Measurements from ENCODE around the gene AFP. TPM values are rescaled to one million over a fixed set of nuclear protein-coding genes. Genes with fewer than 3 reads are reported as not detected.

AFP gene
- total and polyA plus RNA-seq, 11 donors, result not detected

GRCh38 chr4:73410916-73411730 lies 24.9 kb upstream of the AFP start:
- H3K27ac ChIP-seq, result no peak overlapping the region
- TF ChIP-seq, protein P1, sequence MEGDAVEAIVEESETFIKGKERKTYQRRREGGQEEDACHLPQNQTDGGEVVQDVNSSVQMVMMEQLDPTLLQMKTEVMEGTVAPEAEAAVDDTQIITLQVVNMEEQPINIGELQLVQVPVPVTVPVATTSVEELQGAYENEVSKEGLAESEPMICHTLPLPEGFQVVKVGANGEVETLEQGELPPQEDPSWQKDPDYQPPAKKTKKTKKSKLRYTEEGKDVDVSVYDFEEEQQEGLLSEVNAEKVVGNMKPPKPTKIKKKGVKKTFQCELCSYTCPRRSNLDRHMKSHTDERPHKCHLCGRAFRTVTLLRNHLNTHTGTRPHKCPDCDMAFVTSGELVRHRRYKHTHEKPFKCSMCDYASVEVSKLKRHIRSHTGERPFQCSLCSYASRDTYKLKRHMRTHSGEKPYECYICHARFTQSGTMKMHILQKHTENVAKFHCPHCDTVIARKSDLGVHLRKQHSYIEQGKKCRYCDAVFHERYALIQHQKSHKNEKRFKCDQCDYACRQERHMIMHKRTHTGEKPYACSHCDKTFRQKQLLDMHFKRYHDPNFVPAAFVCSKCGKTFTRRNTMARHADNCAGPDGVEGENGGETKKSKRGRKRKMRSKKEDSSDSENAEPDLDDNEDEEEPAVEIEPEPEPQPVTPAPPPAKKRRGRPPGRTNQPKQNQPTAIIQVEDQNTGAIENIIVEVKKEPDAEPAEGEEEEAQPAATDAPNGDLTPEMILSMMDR (IDR thresholded peaks at IDR 0.05), result no peak
- no peak for TF ChIP-seq POLR2A (IDR thresholded peaks at IDR 0.05)
- no peaks in the 10 kb centered on the region for H3K36me3 ChIP-seq
- no peaks in the 10 kb centered on the region for H3K4me1 ChIP-seq
- no peak for DNase-seq
- WGBS, 4 donors, result 70 to 76% (median 73%) methylated on average over 3 of the region's 3 CpGs
- intact Hi-C loops (cut with DNase I), result no loop called here
- no peak for ATAC-seq
- no peak overlapping the region for H3K4me3 ChIP-seq
- H3K27me3 ChIP-seq, result no peaks in the 10 kb centered on the region
- no peaks in the 10 kb centered on the region for H3K9me3 ChIP-seq

GRCh38 chr4:73411731-73412414 lies 24.1 kb upstream of the AFP start:
- intact Hi-C loops (cut with DNase I), result no loop called here

GRCh38 chr4:73413294-73413755 lies 22.7 kb upstream of the AFP start:
- 76 to 86% (median 84%) methylated on average over 4 of the region's 4 CpGs for WGBS, 4 donors
- TF ChIP-seq POLR2A (IDR thresholded peaks at IDR 0.05), result no peak
- TF ChIP-seq, protein P1 (IDR thresholded peaks at IDR 0.05), result no peak
- ATAC-seq (no peak), DNase-seq (no peak)
- Histone ChIP-seq H3K4me3 (no peak overlapping the region), H3K36me3 (no peaks in the 10 kb centered on the region), H3K4me1 (no peaks in the 10 kb centered on the region), H3K27me3 (no peaks in the 10 kb centered on the region), H3K9me3 (no peaks in the 10 kb centered on the region), H3K27ac (no peak overlapping the region)
- intact Hi-C loops (cut with DNase I), result no loop called here

More at GRCh38 chr4:73411731-73412414, 24.1 kb upstream of the AFP start:
- no peaks in the 10 kb centered on the region for H3K36me3 ChIP-seq
- DNase-seq (no peak), ATAC-seq (no peak)
- H3K4me1 ChIP-seq, result no peaks in the 10 kb centered on the region
- no peaks in the 10 kb centered on the region for H3K9me3 ChIP-seq
- no peak overlapping the region for H3K4me3 ChIP-seq
- no peaks in the 10 kb centered on the region for H3K27me3 ChIP-seq
- no peak overlapping the region for H3K27ac ChIP-seq
- TF ChIP-seq, protein P1 (IDR thresholded peaks at IDR 0.05), result no peak
- TF ChIP-seq POLR2A (IDR thresholded peaks at IDR 0.05), result no peak
- WGBS, 4 donors, result 71 to 83% (median 77%) methylated on average over 8 of the region's 8 CpGs

DNA sequence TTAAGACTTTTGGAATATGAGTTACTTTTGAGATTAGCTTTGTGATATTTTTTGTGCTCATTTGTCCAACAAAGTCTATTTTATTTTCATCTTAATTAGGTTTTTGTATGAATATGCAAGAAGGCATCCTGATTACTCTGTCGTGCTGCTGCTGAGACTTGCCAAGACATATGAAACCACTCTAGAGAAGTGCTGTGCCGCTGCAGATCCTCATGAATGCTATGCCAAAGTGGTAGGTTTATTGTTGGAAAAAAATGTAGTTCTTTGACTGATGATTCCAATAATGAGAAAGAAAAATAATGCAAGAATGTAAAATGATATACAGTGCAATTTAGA lies 21.1 kb upstream of the AFP start:
- TF ChIP-seq, protein P1 (IDR thresholded peaks at IDR 0.05), result no peak
- TF ChIP-seq POLR2A (IDR thresholded peaks at IDR 0.05), result no peak
- H3K27ac ChIP-seq, result no peak overlapping the region
- no peaks in the 10 kb centered on the region for H3K36me3 ChIP-seq
- H3K9me3 ChIP-seq, result no peaks in the 10 kb centered on the region
- H3K27me3 ChIP-seq, result no peaks in the 10 kb centered on the region
- 73 to 83% (median 78%) methylated on average over 2 of the region's 2 CpGs for WGBS, 4 donors
- no peak overlapping the region for H3K4me3 ChIP-seq
- ATAC-seq (no peak), DNase-seq (no peak)
- intact Hi-C loops (cut with DNase I), result no loop called here
- H3K4me1 ChIP-seq, result no peaks in the 10 kb centered on the region
